WERI-Rb-1 (cell line): ENCODE results near the gene TSPAN14.
A peak's percentile ranks its signal among the peaks of the same experiment; 100 is the strongest.

Experiments
- DNase-seq: peaks from one replicate; pipeline ENCODE4 v3.0.0-alpha.2; 2020
- H3K27ac ChIP-seq: fragments of 250-450 bp; sonication (Bioruptor Pico); 2 replicates; pipeline ENCODE4 v1.5.1; 2020; ENCODE audit warnings: mild to moderate bottlenecking, moderate library complexity
- H3K27me3 ChIP-seq: fragments of 250-450 bp; sonication (Bioruptor Pico); 2 replicates; pipeline ENCODE4 v1.5.1; 2021; ENCODE audit warnings: mild to moderate bottlenecking, low read depth, moderate library complexity; ENCODE audit not compliant: insufficient read depth, severe bottlenecking
- H3K36me3 ChIP-seq: fragments of 250-450 bp; sonication (Bioruptor Pico); 2 replicates; pipeline ENCODE4 v1.5.1; 2020; ENCODE audit warnings: mild to moderate bottlenecking, moderate library complexity
- H3K4me3 ChIP-seq: 2 replicates; pipeline ENCODE4 v1.5.1; 2011; ENCODE audit warnings: low read depth, mild to moderate bottlenecking, control low read depth, low read length
- H3K9me3 ChIP-seq: fragments of 250-450 bp; sonication (Bioruptor Pico); 2 replicates; pipeline ENCODE4 v1.5.1; 2021; ENCODE audit warnings: mild to moderate bottlenecking, moderate library complexity; ENCODE audit not compliant: severe bottlenecking
- TF ChIP-seq, protein P1 (sequence below): IDR thresholded peaks from 2 replicates; pipeline ENCODE4 v1.5.1; 2011; ENCODE audit warnings: low read depth, mild to moderate bottlenecking, control low read depth, inconsistent platforms, low read length

Gene TSPAN14

DNA sequence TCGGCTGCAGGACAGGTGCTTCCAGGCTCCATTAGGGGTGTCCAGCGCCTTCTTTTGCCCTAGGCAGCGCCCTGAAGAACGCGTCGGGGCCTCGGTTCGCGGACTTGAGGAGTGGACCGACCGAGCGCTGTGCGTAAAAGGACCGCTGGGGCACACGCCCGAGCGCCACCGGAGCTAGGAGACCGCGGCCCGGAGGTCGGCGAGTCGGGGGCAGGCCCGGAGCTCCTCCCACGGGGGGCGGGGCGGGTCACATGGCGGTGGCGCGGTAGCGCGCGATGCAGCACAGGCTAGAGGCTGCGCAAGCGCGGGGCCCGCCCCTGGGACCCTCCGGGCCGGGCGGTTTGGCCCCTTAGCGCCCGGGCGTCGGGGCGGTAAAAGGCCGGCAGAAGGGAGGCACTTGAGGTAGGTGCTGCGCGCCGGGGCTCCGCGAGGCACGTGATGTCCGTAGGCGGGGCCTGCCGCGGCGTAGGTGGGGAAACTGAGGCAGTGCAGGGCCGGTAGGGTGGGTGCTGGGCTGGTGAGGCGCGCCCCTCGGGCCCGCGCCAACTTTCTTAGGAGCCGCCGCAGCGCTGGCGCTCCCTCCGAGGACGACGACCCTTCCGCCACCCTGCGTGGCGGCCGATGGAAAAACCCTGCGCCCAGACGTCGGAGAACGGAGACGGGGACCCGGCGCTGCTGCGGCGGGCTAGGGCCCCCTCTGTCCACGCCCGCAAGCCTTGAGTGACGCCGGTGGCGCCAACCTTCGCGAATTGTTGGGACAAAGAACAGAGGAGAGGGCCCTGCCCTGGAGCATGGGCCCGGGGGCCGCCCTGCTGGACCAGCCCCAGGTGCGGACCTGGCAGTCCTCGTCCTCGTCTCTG is 45.6 kb upstream of the TSPAN14 start, which contains the start of gene PRXL2A:
Gene PRXL2A (plus strand): TSS at position 310 of the 860 bp plus-strand sequence. CDS start 11,917 bp downstream, outside the sequence.
- H3K36me3 ChIP-seq, result peaks cover 30% of the 10 kb centered on the region
- H3K9me3 ChIP-seq, result no peaks in the 10 kb centered on the region
- no peaks in the 10 kb centered on the region for H3K27me3 ChIP-seq
- TF ChIP-seq, protein P1, sequence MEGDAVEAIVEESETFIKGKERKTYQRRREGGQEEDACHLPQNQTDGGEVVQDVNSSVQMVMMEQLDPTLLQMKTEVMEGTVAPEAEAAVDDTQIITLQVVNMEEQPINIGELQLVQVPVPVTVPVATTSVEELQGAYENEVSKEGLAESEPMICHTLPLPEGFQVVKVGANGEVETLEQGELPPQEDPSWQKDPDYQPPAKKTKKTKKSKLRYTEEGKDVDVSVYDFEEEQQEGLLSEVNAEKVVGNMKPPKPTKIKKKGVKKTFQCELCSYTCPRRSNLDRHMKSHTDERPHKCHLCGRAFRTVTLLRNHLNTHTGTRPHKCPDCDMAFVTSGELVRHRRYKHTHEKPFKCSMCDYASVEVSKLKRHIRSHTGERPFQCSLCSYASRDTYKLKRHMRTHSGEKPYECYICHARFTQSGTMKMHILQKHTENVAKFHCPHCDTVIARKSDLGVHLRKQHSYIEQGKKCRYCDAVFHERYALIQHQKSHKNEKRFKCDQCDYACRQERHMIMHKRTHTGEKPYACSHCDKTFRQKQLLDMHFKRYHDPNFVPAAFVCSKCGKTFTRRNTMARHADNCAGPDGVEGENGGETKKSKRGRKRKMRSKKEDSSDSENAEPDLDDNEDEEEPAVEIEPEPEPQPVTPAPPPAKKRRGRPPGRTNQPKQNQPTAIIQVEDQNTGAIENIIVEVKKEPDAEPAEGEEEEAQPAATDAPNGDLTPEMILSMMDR, result no peak
- H3K4me3 ChIP-seq, result peak within 1 kb of the TSS; percentile 70
- DNase-seq, result peak; percentile 96
- H3K27ac ChIP-seq, result peak within 1 kb of the TSS; percentile 92

DNA sequence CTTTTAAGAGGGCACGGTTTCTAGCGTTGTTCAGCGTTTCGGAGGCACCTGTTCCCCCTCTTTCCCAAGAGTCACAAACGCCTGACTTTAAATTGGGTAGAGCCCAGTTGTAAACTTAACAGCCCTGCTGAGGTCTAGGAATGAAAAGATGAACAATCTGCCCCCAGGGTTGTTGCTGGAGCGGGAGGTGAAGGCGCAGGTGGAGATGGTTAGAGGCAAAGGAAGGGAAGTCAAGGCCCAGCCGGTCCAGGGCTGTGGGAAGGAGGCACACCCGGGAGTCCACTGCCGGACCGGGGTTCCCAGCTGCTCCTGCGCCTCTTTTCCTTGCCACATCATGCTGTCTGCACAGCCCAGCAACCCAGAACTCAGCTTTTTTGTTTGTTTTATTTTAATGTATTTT is 45.0 kb upstream of the TSPAN14 start:
- TF ChIP-seq, protein P1, result no peak
- Histone ChIP-seq H3K27me3 (no peaks in the 10 kb centered on the region), H3K36me3 (peaks cover 34% of the 10 kb centered on the region), H3K9me3 (no peaks in the 10 kb centered on the region), H3K4me3 (peak overlapping the region; percentile 70), H3K27ac (peak overlapping the region; percentile 92)
- no peak for DNase-seq

DNA sequence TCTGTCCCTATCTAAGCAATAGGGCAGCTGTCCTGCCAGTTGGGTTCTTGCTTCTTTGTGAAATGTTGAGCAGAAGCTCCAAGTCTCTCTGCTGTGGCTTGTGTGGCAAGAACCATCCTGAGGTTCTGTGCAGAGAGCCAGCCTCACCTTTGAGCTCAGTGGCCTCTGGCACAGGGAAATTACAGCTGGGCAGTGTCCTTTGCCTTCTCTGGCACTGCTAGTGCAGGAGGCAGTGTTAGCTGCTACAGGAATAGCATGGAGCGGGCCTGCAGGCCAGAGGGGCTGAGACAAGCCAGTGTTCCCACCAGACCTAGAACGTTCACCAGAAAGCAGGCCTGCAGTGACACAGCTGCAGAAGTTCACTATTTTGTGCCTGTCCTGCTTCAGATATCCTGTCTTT is 44.0 kb upstream of the TSPAN14 start:
- H3K4me3 ChIP-seq, result no peak overlapping the region
- no peak for DNase-seq
- no peaks in the 10 kb centered on the region for H3K27me3 ChIP-seq
- peak overlapping the region; percentile 92 for H3K27ac ChIP-seq
- TF ChIP-seq, protein P1, result no peak
- peaks cover 36% of the 10 kb centered on the region for H3K36me3 ChIP-seq
- H3K9me3 ChIP-seq, result no peaks in the 10 kb centered on the region

DNA sequence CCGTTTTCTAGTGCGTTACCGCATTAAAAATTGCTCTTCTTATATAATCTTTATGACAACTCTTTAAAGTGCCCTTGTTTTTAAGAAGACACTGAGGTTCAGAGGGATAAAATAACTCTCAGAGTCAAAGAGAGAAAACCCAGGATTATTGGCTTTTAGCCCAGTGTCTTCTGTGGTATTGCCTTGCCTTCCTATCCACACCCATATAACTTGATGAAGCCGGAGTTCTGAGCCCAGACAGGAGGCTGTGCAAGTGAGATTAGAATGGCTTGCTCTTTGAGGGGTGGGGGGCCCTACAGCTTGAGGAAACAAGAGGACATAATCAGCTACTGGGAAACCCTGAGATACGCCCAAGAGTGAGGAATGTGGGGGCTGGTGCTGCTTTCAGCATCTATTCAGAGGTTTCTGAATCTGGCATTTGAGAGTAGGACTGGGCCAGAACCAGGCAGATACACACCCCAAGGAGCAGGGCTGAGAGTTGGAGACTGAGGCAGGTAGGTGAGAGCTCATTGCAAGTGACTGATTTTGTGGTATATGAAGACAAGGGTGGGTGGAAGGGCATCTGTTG is 43.4 kb upstream of the TSPAN14 start:
- Histone ChIP-seq H3K36me3 (peaks cover 42% of the 10 kb centered on the region), H3K9me3 (no peaks in the 10 kb centered on the region), H3K4me3 (peak overlapping the region; percentile 1; the same call in 1 of the 2 replicates), H3K27ac (peak overlapping the region; percentile 92), H3K27me3 (no peaks in the 10 kb centered on the region)
- peak; percentile 26 for DNase-seq
- TF ChIP-seq, protein P1, result no peak

DNA sequence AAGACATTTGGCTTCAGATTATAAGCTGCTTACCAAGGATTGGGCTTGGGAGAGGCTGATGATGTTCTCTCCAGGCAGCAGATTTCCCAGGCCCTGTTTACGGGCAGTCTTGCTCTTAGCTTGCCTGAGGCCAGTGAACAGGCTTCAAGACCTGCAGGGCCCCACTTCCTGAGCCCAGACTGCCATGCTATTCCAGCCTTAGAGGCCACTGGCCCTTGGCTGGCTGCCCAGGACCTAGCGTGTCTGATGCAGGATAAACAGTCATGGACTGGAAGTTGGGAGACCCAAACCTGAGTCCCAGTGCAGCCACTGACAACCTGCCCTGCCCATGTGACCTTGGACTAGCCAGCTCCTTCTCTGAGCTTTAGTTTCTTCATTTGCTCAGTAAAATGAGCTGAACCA is 42.8 kb upstream of the TSPAN14 start:
- peak overlapping the region; percentile 92 for H3K27ac ChIP-seq
- H3K4me3 ChIP-seq, result no peak overlapping the region; the same call in 1 of the 2 replicates

More for the DNA sequence above, 42.8 kb upstream of the TSPAN14 start:
- DNase-seq, result peak; percentile 74
- Histone ChIP-seq H3K9me3 (no peaks in the 10 kb centered on the region), H3K27me3 (no peaks in the 10 kb centered on the region), H3K36me3 (peaks cover 43% of the 10 kb centered on the region)
- TF ChIP-seq, protein P1, result no peak
